ENCODE measurements around the gene NR2F1-AS1. TPM values are rescaled to one million over a fixed set of nuclear protein-coding genes. Genes with fewer than 3 reads are reported as not detected.
"Not testable (repeated sequence)": the region's sequence is repeated elsewhere in the genome, so short reads cannot be mapped to it uniquely, and the experiment has no call there.

The NR2F1-AS1 gene
- polyA plus RNA-seq, 3 donors: not detected

DNA sequence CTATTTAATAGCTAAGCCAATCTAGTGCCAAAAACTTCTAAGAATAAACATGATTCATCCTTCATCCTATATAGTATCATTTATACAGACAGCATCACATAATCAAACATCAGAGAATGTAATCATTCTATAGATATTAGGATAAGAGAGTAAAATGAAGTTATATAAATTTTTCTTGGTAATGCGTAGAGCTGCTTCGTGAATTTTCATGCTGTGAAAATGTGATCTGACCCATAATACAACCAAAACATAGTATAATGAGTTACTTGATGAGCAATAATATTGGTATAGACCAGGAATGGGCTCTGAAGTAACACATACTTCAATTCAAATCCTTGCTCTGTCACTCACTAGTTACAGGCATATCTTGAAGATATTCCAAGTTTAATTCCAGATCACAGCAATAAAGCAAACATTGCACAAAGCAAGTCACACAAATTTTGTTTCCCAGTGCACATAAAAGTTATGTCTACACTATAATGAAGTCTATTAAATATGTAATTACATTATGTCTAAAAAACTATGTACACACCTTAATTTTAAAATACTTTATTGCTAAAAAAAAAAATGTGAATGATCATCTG is 23.9 kb downstream of the NR2F1-AS1 start:
- DNase-seq: no peak
- Histone ChIP-seq H3K9ac (ENCODE audit: insufficient read depth, low read length, poor library complexity, severe bottlenecking) (no peak overlapping the region), H3K36me3 (replicated peaks in 1 of 2; ENCODE audit: control insufficient read depth in 1 of 2, insufficient read depth in 2 of 2, low read length in 2 of 2) (no peaks in the 10 kb centered on the region), H3K27ac (ENCODE audit: low read depth in 1 of 2, low read length in 2 of 2) (no peak overlapping the region), H4K20me1 (ENCODE audit: insufficient read depth, low read length) (no peaks in the 10 kb centered on the region), H3K9me3 (replicated peaks in 1 of 2; ENCODE audit: control insufficient read depth in 1 of 2, insufficient read depth in 1 of 2, low read length in 2 of 2) (no peaks in the 10 kb centered on the region), H2AFZ (ENCODE audit: insufficient read depth, low read depth, low read length, poor library complexity, severe bottlenecking) (no peak overlapping the region), H3K4me3 (replicated peaks in 1 of 3; ENCODE audit: low read depth in 2 of 3, low read length in 3 of 3) (no peak overlapping the region), H3K4me1 (ENCODE audit: control insufficient read depth in 1 of 2, insufficient read depth in 2 of 2, low read length in 2 of 2) (no peaks in the 10 kb centered on the region), H3K4me2 (replicated peaks; ENCODE audit: extremely low read depth, low read length, poor library complexity, severe bottlenecking) (no peak overlapping the region), H3K79me2 (ENCODE audit: insufficient read depth, low read length) (no peaks in the 10 kb centered on the region), H3K27me3 (ENCODE audit: control insufficient read depth in 2 of 2, insufficient read depth in 2 of 2, low read length in 2 of 2) (peaks cover 0 to under 1% of the 10 kb centered on the region in 2 donors)
- Mint-ChIP-seq H3K4me1 (no peaks in the 10 kb centered on the region), H3K36me3 (no peaks in the 10 kb centered on the region), H3K4me3 (no peak overlapping the region), H3K9me3 (peaks cover 0 to 3% (median 0%) of the 10 kb centered on the region in 7 donors), H3K27me3 (ENCODE audit: low read depth in 3 of 3) (peaks cover 0 to 10% (median 6%) of the 10 kb centered on the region in 3 donors), H3K27ac (no peak overlapping the region)
- intact Hi-C loops (cut with micrococcal nuclease): no loop called here
- no CpG with 5 or more reads among the region's 2 CpGs for WGBS (ENCODE audit: insufficient coverage)
- TF ChIP-seq, protein P1, sequence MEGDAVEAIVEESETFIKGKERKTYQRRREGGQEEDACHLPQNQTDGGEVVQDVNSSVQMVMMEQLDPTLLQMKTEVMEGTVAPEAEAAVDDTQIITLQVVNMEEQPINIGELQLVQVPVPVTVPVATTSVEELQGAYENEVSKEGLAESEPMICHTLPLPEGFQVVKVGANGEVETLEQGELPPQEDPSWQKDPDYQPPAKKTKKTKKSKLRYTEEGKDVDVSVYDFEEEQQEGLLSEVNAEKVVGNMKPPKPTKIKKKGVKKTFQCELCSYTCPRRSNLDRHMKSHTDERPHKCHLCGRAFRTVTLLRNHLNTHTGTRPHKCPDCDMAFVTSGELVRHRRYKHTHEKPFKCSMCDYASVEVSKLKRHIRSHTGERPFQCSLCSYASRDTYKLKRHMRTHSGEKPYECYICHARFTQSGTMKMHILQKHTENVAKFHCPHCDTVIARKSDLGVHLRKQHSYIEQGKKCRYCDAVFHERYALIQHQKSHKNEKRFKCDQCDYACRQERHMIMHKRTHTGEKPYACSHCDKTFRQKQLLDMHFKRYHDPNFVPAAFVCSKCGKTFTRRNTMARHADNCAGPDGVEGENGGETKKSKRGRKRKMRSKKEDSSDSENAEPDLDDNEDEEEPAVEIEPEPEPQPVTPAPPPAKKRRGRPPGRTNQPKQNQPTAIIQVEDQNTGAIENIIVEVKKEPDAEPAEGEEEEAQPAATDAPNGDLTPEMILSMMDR (IDR thresholded peaks at IDR 0.05): no peak

DNA sequence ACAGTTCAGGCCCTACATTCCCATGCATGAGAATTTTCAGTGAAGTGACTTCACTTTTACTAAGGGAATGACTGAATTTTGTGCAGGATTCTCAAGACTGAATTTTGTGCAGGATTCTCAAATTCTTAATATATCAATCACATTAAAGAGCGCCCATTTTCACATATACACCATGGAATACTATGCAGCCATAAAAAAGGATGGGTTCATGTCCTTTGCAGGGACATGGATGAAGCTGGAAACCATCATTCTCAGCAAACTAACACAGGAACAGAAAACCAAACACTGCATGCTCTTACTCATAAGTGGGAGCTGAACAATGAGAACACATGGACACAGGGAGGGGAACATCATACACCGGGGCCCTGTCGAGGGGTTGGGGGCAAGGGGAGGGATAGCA is 31.4 kb downstream of the NR2F1-AS1 start:
- H3K36me3 Mint-ChIP-seq; H3K9me3 ChIP-seq (replicated peaks in 1 of 2; ENCODE audit: control insufficient read depth in 1 of 2, insufficient read depth in 1 of 2, low read length in 2 of 2); H3K27ac Mint-ChIP-seq; H3K27me3 ChIP-seq (ENCODE audit: control insufficient read depth in 2 of 2, insufficient read depth in 2 of 2, low read length in 2 of 2); H3K27ac ChIP-seq (ENCODE audit: low read depth in 1 of 2, low read length in 2 of 2); H2AFZ ChIP-seq (ENCODE audit: insufficient read depth, low read depth, low read length, poor library complexity, severe bottlenecking); H3K4me2 ChIP-seq (replicated peaks; ENCODE audit: extremely low read depth, low read length, poor library complexity, severe bottlenecking); H3K9me3 Mint-ChIP-seq; intact Hi-C loops (cut with micrococcal nuclease); H3K9ac ChIP-seq (ENCODE audit: insufficient read depth, low read length, poor library complexity, severe bottlenecking); DNase-seq; H3K4me3 Mint-ChIP-seq; H4K20me1 ChIP-seq (ENCODE audit: insufficient read depth, low read length); H3K4me3 ChIP-seq (replicated peaks in 1 of 3; ENCODE audit: low read depth in 2 of 3, low read length in 3 of 3); H3K36me3 ChIP-seq (replicated peaks in 1 of 2; ENCODE audit: control insufficient read depth in 1 of 2, insufficient read depth in 2 of 2, low read length in 2 of 2); H3K4me1 ChIP-seq (ENCODE audit: control insufficient read depth in 1 of 2, insufficient read depth in 2 of 2, low read length in 2 of 2); H3K79me2 ChIP-seq (ENCODE audit: insufficient read depth, low read length); H3K4me1 Mint-ChIP-seq: not testable (repeated sequence)
- peaks cover 3 to 10% (median 6%) of the 10 kb centered on the region in 3 donors for H3K27me3 Mint-ChIP-seq (ENCODE audit: low read depth in 3 of 3)
- no CpG with 5 or more reads among the region's 3 CpGs for WGBS (ENCODE audit: insufficient coverage)
